ENCODE results near the gene RBM18. TPM values are rescaled to one million over a fixed set of nuclear protein-coding genes. Genes with fewer than 3 reads are reported as not detected.

RBM18 gene
- total RNA-seq, 1 donor from 2014 or later = 24.2 TPM

- DNase-seq (ENCODE audit: extremely low spot score, unreplicated experiment) = no peak
- Mint-ChIP-seq H3K27me3 (peaks cover 3% of the 10 kb centered on the region), H3K27ac (no peak overlapping the region), H3K4me3 (no peak overlapping the region), H3K9me3 (no peaks in the 10 kb centered on the region), H3K4me1 (ENCODE audit: unreplicated experiment) (peaks cover 12% of the 10 kb centered on the region), H3K36me3 (no peaks in the 10 kb centered on the region)
- TF ChIP-seq CTCF (conservative IDR thresholded peaks at IDR 0.05) = no peak
Measured at GRCh38 chr9:122193651-122194050, 71.0 kb downstream of the RBM18 start.

- TF ChIP-seq CTCF (conservative IDR thresholded peaks at IDR 0.05) = no peak
- Mint-ChIP-seq H3K4me3 (no peak overlapping the region), H3K9me3 (no peaks in the 10 kb centered on the region), H3K27ac (no peak overlapping the region), H3K4me1 (ENCODE audit: unreplicated experiment) (peaks cover 12% of the 10 kb centered on the region), H3K36me3 (no peaks in the 10 kb centered on the region), H3K27me3 (peaks cover 3% of the 10 kb centered on the region)
- no peak for DNase-seq (ENCODE audit: extremely low spot score, unreplicated experiment)
Measured at GRCh38 chr9:122192914-122193525, 71.6 kb downstream of the RBM18 start.

GRCh38 chr9:122192261-122192875, 72.3 kb downstream of the RBM18 start:
- TF ChIP-seq CTCF (conservative IDR thresholded peaks at IDR 0.05) = no peak
- H3K27ac Mint-ChIP-seq = no peak overlapping the region
- DNase-seq (ENCODE audit: extremely low spot score, unreplicated experiment) = no peak
- H3K4me3 Mint-ChIP-seq = no peak overlapping the region
- no peaks in the 10 kb centered on the region for H3K9me3 Mint-ChIP-seq
- peaks cover 3% of the 10 kb centered on the region for H3K27me3 Mint-ChIP-seq
- no peaks in the 10 kb centered on the region for H3K36me3 Mint-ChIP-seq
- peaks cover 17% of the 10 kb centered on the region for H3K4me1 Mint-ChIP-seq (ENCODE audit: unreplicated experiment)

GRCh38 chr9:122191584-122191983, 73.1 kb downstream of the RBM18 start:
- peaks cover 16% of the 10 kb centered on the region for H3K4me1 Mint-ChIP-seq (ENCODE audit: unreplicated experiment)
- H3K27ac Mint-ChIP-seq = peak overlapping the region; percentile 56
- no peaks in the 10 kb centered on the region for H3K36me3 Mint-ChIP-seq
- H3K27me3 Mint-ChIP-seq = peaks cover 3% of the 10 kb centered on the region
- no peak for TF ChIP-seq CTCF (conservative IDR thresholded peaks at IDR 0.05)
- no peaks in the 10 kb centered on the region for H3K9me3 Mint-ChIP-seq
- no peak for DNase-seq (ENCODE audit: extremely low spot score, unreplicated experiment)
- no peak overlapping the region for H3K4me3 Mint-ChIP-seq

- no peak for DNase-seq (ENCODE audit: extremely low spot score, unreplicated experiment)
- no peaks in the 10 kb centered on the region for H3K36me3 Mint-ChIP-seq
- no peak overlapping the region for H3K4me3 Mint-ChIP-seq
- H3K9me3 Mint-ChIP-seq = no peaks in the 10 kb centered on the region
- TF ChIP-seq CTCF (conservative IDR thresholded peaks at IDR 0.05) = no peak
- H3K27ac Mint-ChIP-seq = no peak overlapping the region
- H3K27me3 Mint-ChIP-seq = peaks cover 3% of the 10 kb centered on the region
- H3K4me1 Mint-ChIP-seq (ENCODE audit: unreplicated experiment) = peaks cover 23% of the 10 kb centered on the region
Measured at GRCh38 chr9:122190597-122191381, 73.9 kb downstream of the RBM18 start.
